DOHH2 (cell line): ENCODE measurements around the gene KCNMA1.

Source experiments
- H3F3A ChIP-seq: fragments of 200-600 bp; sonication (generic), shearing (Covaris generic); 2 replicates; pipeline ENCODE4 v1.6.0; 2016; ENCODE audit warnings: antibody characterized with exemption, mild to moderate bottlenecking; ENCODE audit not compliant: control insufficient read depth, insufficient read depth
- H3K27ac ChIP-seq: fragments of 200-600 bp; sonication (generic); 2 replicates; pipeline ENCODE4 v1.5.1; 2014; ENCODE audit warnings: low read depth, mild to moderate bottlenecking, low read length, moderate library complexity
- H3K27me3 ChIP-seq: fragments of 200-600 bp; sonication (generic); 2 replicates; pipeline ENCODE4 v1.6.1; 2014; ENCODE audit warnings: mild to moderate bottlenecking, low read length, mixed read lengths; ENCODE audit not compliant: control insufficient read depth
- H3K36me3 ChIP-seq: fragments of 200-600 bp; sonication (generic); 2 replicates; pipeline ENCODE4 v1.6.1; 2014; ENCODE audit warnings: mild to moderate bottlenecking, low read length, moderate library complexity, mixed read lengths; ENCODE audit not compliant: control insufficient read depth
- H3K4me1 ChIP-seq: fragments of 200-600 bp; sonication (generic); 2 replicates; pipeline ENCODE4 v1.6.1; 2014; ENCODE audit warnings: mild to moderate bottlenecking, low read length, mixed read lengths; ENCODE audit not compliant: control insufficient read depth
- H3K4me2 ChIP-seq: fragments of 200-600 bp; sonication (generic); 2 replicates; pipeline ENCODE4 v1.6.0; 2014; ENCODE audit warnings: mild to moderate bottlenecking, low read length, moderate library complexity
- H3K4me3 ChIP-seq: fragments of 200-600 bp; sonication (generic); 2 replicates; pipeline ENCODE4 v1.5.1; 2014; ENCODE audit warnings: mild to moderate bottlenecking, low read length, mixed read lengths
- H3K79me2 ChIP-seq: fragments of 200-600 bp; sonication (generic); 2 replicates; pipeline ENCODE4 v1.6.1; 2014; ENCODE audit warnings: mild to moderate bottlenecking, low read length, mixed read lengths; ENCODE audit not compliant: control insufficient read depth
- H3K9me2 ChIP-seq: fragments of 200-600 bp; sonication (generic); replicated peaks from 2 replicates; pipeline ENCODE4 v1.6.1; 2014; ENCODE audit warnings: mild to moderate bottlenecking, low read length, mixed read lengths; ENCODE audit not compliant: control insufficient read depth
- H3K9me3 ChIP-seq: fragments of 200-600 bp; sonication (generic); 2 replicates; pipeline ENCODE4 v1.6.1; 2014; ENCODE audit warnings: antibody characterized with exemption, low read length, mixed read lengths; ENCODE audit not compliant: control insufficient read depth, insufficient read depth
- H4K20me1 ChIP-seq: fragments of 200-600 bp; sonication (generic); 2 replicates; pipeline ENCODE4 v1.6.0; 2014; ENCODE audit warnings: low read depth, mild to moderate bottlenecking, antibody characterized with exemption, low read length, moderate library complexity; ENCODE audit not compliant: control insufficient read depth, insufficient read depth
- CTCF ChIP-seq: fragments of 200-600 bp; sonication (generic); IDR thresholded peaks from one replicate; pipeline ENCODE4 v1.5.1; 2014; ENCODE audit warnings: antibody characterized with exemption, mild to moderate bottlenecking, low read depth, low read length; ENCODE audit not compliant: poor library complexity, severe bottlenecking
- EZH2phosphoT487 ChIP-seq: fragments of 200-600 bp; sonication (generic); IDR thresholded peaks from 2 replicates; pipeline ENCODE4 v1.6.1; 2017; ENCODE audit warnings: borderline replicate concordance, mild to moderate bottlenecking, antibody characterized with exemption, low read length, moderate library complexity, mixed read lengths

KCNMA1 gene

GRCh38 chr10:77010430-77010829 is 627.2 kb downstream of the KCNMA1 start:
- Histone ChIP-seq H3K4me1 (no peaks in the 10 kb centered on the region), H3K9me3 (no peaks in the 10 kb centered on the region), H4K20me1 (no peaks in the 10 kb centered on the region), H3K79me2 (no peaks in the 10 kb centered on the region), H3K4me2 (no peak overlapping the region), H3K4me3 (no peak overlapping the region), H3K36me3 (no peaks in the 10 kb centered on the region), H3K9me2 (no peaks in the 10 kb centered on the region), H3F3A (no peaks in the 10 kb centered on the region), H3K27ac (no peak overlapping the region), H3K27me3 (no peaks in the 10 kb centered on the region)
- TF ChIP-seq EZH2phosphoT487 (no peak), CTCF (no peak)

- no peak overlapping the region for H3K4me3 ChIP-seq
Observed at GRCh38 chr10:77007834-77008233, 629.8 kb downstream of the KCNMA1 start.

GRCh38 chr10:77006836-77007511 is 630.6 kb downstream of the KCNMA1 start:
- Histone ChIP-seq H3K27me3 (no peaks in the 10 kb centered on the region), H3K4me2 (no peak overlapping the region), H3K79me2 (no peaks in the 10 kb centered on the region), H3K36me3 (no peaks in the 10 kb centered on the region), H3K4me1 (no peaks in the 10 kb centered on the region), H3K27ac (no peak overlapping the region), H3F3A (no peaks in the 10 kb centered on the region), H3K4me3 (no peak overlapping the region), H3K9me2 (no peaks in the 10 kb centered on the region), H3K9me3 (no peaks in the 10 kb centered on the region), H4K20me1 (no peaks in the 10 kb centered on the region)
- TF ChIP-seq CTCF (no peak), EZH2phosphoT487 (no peak)

More at GRCh38 chr10:77007834-77008233, 629.8 kb downstream of the KCNMA1 start:
- Histone ChIP-seq H3K79me2 (no peaks in the 10 kb centered on the region), H4K20me1 (no peaks in the 10 kb centered on the region), H3K4me1 (no peaks in the 10 kb centered on the region), H3K36me3 (no peaks in the 10 kb centered on the region), H3K27ac (no peak overlapping the region), H3F3A (no peaks in the 10 kb centered on the region), H3K27me3 (no peaks in the 10 kb centered on the region), H3K4me2 (no peak overlapping the region), H3K9me3 (no peaks in the 10 kb centered on the region), H3K9me2 (no peaks in the 10 kb centered on the region)
- TF ChIP-seq EZH2phosphoT487, result no peak
- TF ChIP-seq CTCF, result no peak
